Occipital lobe (tissue), 1 donor: ENCODE results near the gene TMEM192. TPM values are rescaled to one million over a fixed set of nuclear protein-coding genes. Genes with fewer than 3 reads are reported as not detected.

Source experiments
- total RNA-seq: library from RNA; depleted of rRNA; stranded (reverse); fragments of >200 nt; gene quantifications from one replicate; pipeline ENCODE4 v1.2.3, GENCODE V29; 2014

TMEM192 gene
- total RNA-seq, 1 donor from 2014 or later, result 8.6 TPM

Other genes starting within 250 kb of the TMEM192 start
- gene APELA, start 235.7 kb downstream of the TMEM192 start, total RNA-seq, result not detected
- 2.5 TPM for gene TRIM61, start 135.2 kb downstream of the TMEM192 start, total RNA-seq
- not detected for gene TRIM60, start 80.9 kb downstream of the TMEM192 start, total RNA-seq
- gene TRIM75, start 59.0 kb downstream of the TMEM192 start, total RNA-seq, result not detected
- 62.5 TPM for gene KLHL2, start 94.7 kb upstream of the TMEM192 start, total RNA-seq
- 482 TPM for gene MSMO1, start 214.8 kb upstream of the TMEM192 start, total RNA-seq